GM12878 (cell line): ENCODE results near the gene CACNG5. TPM values are rescaled to one million over a fixed set of nuclear protein-coding genes. Genes with fewer than 3 reads are reported as not detected.

Experiments used
- ATAC-seq: fragments of 200-7000 bp; cut with Tn5 transposase; 3 replicates; pipeline ENCODE4 v1.9.1; 2020; ENCODE audit warnings: mild to moderate bottlenecking, moderate library complexity
- Bru-seq: library from RNA; stranded (reverse); fragments of 400-500 nt; gene quantifications from one replicate; lab custom pipeline; 2021; lab: Mats Ljungman, UMichigan
- BruChase-seq, 2 experiments: library from RNA; stranded (reverse); fragments of 400-500 nt; gene quantifications; one replicate each; lab custom pipeline; 2021; lab: Mats Ljungman, UMichigan
- BruUV-seq: library from RNA; stranded (reverse); fragments of 400-500 nt; replicated peaks from 2 replicates; lab custom pipeline; 2021; lab: Mats Ljungman, UMichigan
- CTCF ChIA-PET: fragments of 300-600 bp; sonication (Branson Sonifier 250); formaldehyde crosslinking; extraction: SDS; loops from one replicate; lab custom pipeline; 2021; ENCODE audit warnings: inconsistent platforms; lab: Yijun Ruan, JAX
- POLR2A ChIA-PET: fragments of 350-600 bp; formaldehyde crosslinking; extraction: SDS; loops from one replicate; lab custom pipeline; 2021; ENCODE audit warnings: inconsistent platforms; lab: Charles Lee
- RAD21 ChIA-PET: fragments of 300-600 bp; sonication (Branson Sonifier 250); formaldehyde crosslinking; loops from one replicate; lab custom pipeline; 2023; ENCODE audit warnings: antibody characterized with exemption; ENCODE audit not compliant: unreplicated experiment; lab: Charles Lee
- SMC1A ChIA-PET: fragments of 300-600 bp; sonication (Branson Sonifier 250); formaldehyde crosslinking; loops from one replicate; lab custom pipeline; 2023; ENCODE audit not compliant: unreplicated experiment, uncharacterized antibody; lab: Charles Lee
- DNase-seq: peaks from one replicate; pipeline ENCODE4 v3.0.0-alpha.2; 2011; ENCODE audit warnings: low read depth, low spot score
- FAIRE-seq: peaks from 3 replicates; lab custom pipeline; 2011; peaks lifted over from hg19 to GRCh38; lab: Jason Lieb, UNC
- H2AFZ ChIP-seq: 2 replicates; pipeline ENCODE4 v1.6.0; 2011; ENCODE audit warnings: low read depth, low read length, control low read depth; ENCODE audit not compliant: control insufficient read depth
- H3K27ac ChIP-seq: 2 replicates; pipeline ENCODE4 v1.5.1; 2011; ENCODE audit warnings: control low read depth; ENCODE audit not compliant: control insufficient read depth, insufficient read depth
- H3K27me3 ChIP-seq, 2 experiments: replicated peaks in 1 of 2; 2 replicates each; pipeline versions ENCODE4 v1.6.0 to v1.6.1; 2011; ENCODE audit warnings: low read length in 1 of 2; ENCODE audit not compliant: control insufficient read depth in 2 of 2, insufficient read depth in 2 of 2
- H3K36me3 ChIP-seq, 2 experiments: 2 replicates each; pipeline ENCODE4 v1.5.1; 2011; ENCODE audit warnings: low read length in 1 of 2; ENCODE audit not compliant: control insufficient read depth in 2 of 2, insufficient read depth in 2 of 2
- H3K4me1 ChIP-seq: 2 replicates; pipeline ENCODE4 v1.6.1; 2011; ENCODE audit warnings: mild to moderate bottlenecking, low read length, moderate library complexity, mixed read lengths; ENCODE audit not compliant: control insufficient read depth, insufficient read depth
- H3K4me2 ChIP-seq: 2 replicates; pipeline ENCODE4 v1.6.0; 2011; ENCODE audit warnings: control low read depth; ENCODE audit not compliant: control insufficient read depth, insufficient read depth
- H3K4me3 ChIP-seq: fragments of 200-600 bp; sonication (generic); 2 replicates; pipeline ENCODE4 v1.5.1; 2016
- H3K79me2 ChIP-seq: 2 replicates; pipeline ENCODE4 v1.6.0; 2011; ENCODE audit warnings: low read length; ENCODE audit not compliant: control insufficient read depth, insufficient read depth
- H3K9ac ChIP-seq: 2 replicates; pipeline ENCODE4 v1.8.0; 2011; ENCODE audit warnings: low read length, control low read depth, mixed read lengths; ENCODE audit not compliant: control insufficient read depth, insufficient read depth
- H3K9me3 ChIP-seq: replicated peaks from 3 replicates; pipeline ENCODE4 v1.5.1; 2011; ENCODE audit warnings: mild to moderate bottlenecking, low read length; ENCODE audit not compliant: control insufficient read depth, insufficient read depth
- H4K20me1 ChIP-seq: 2 replicates; pipeline ENCODE4 v1.6.0; 2011; ENCODE audit not compliant: control insufficient read depth, insufficient read depth
- ASH2L ChIP-seq: fragments of 300-600, 200-600 bp; sonication (generic); IDR thresholded peaks from 2 replicates; pipeline ENCODE4 v1.6.1; 2017; ENCODE audit warnings: low read depth, mild to moderate bottlenecking, borderline replicate concordance
- CBX3 ChIP-seq: fragments of 200-600 bp; sonication (generic); IDR thresholded peaks from 2 replicates; pipeline ENCODE4 v1.6.1; 2016; ENCODE audit warnings: low read depth, borderline replicate concordance
- CHD1 ChIP-seq: IDR thresholded peaks from 2 replicates; pipeline ENCODE4 v1.6.1; 2012; ENCODE audit warnings: low read depth, low read length, improper control_type of control experiment
- KDM1A ChIP-seq: fragments of 200-600 bp; sonication (generic); IDR thresholded peaks from 2 replicates; pipeline ENCODE4 v1.6.1; 2016; ENCODE audit warnings: borderline replicate concordance
- KLF5 ChIP-seq: fragments of 450-650 bp; IDR thresholded peaks from 2 replicates; pipeline ENCODE4 v1.6.1; 2014; ENCODE audit warnings: mild to moderate bottlenecking; ENCODE audit not compliant: partially characterized antibody
- POLR2AphosphoS2 ChIP-seq: IDR thresholded peaks from 2 replicates; pipeline ENCODE4 v1.6.1; 2011; ENCODE audit warnings: low read depth, mild to moderate bottlenecking, low read length, improper control_type of control experiment, moderate library complexity
- SPI1 ChIP-seq: IDR thresholded peaks from 2 replicates; pipeline ENCODE4 v1.6.1; 2011; ENCODE audit warnings: low read depth, mild to moderate bottlenecking, low read length, moderate library complexity, borderline replicate concordance; ENCODE audit not compliant: insufficient read depth
- WGBS: methylation state at CpG from one replicate; pipeline ENCODE4 v1.1.6; 2016; ENCODE audit warnings: low lambda C conversion rate; ENCODE audit not compliant: insufficient replicate concordance, insufficient coverage; ENCODE audit errors: missing lambda C conversion rate; 5-methylcytosine and 5-hydroxymethylcytosine counted together
- in situ Hi-C: fragments of 300-500 bp; cut with MboI; formaldehyde crosslinking; loops from 9 replicates; pipeline ENCODE4 v1.14.3; 2018; ENCODE audit warnings: mixed read lengths
- intact Hi-C: fragments of 100-400 bp; cut with micrococcal nuclease; formaldehyde crosslinking; loops from one replicate; pipeline ENCODE4 v1.14.2; 2022; ENCODE audit not compliant: unreplicated experiment
- long read RNA-seq, 2 experiments: library from polyadenylated mRNA; unstranded; transcript quantifications; one replicate each; pipeline ENCODE4 v2.0.0, GENCODE V29; 2019 to 2020
- polyA minus RNA-seq, 3 experiments: library from RNA; depleted of rRNA, polyadenylated mRNA; stranded (reverse); fragments of >200 nt; gene quantifications; 2 replicates each; pipeline ENCODE4 v1.2.3, GENCODE V29; 2011
- polyA plus RNA-seq, 11 experiments: library from polyadenylated mRNA; depleted of rRNA in 4 of 11; unstranded in 6 of 11; stranded (reverse) in 5 of 11; fragments of >200 nt; fragmentation: Nextera tagmentation in 4 of 11; fragmentation: Illumina TruSeq in 1 of 11; extraction: Ambion mirVana in 4 of 11; extraction: Trizol in 1 of 11; gene quantifications; 1 replicate in 1 of 11; 2 replicates in 10 of 11; pipeline versions ENCODE4 v1.2.1 to v1.2.3, GENCODE V29; 2011 to 2016; ENCODE audit warnings: inconsistent platforms in 2 of 11, missing spikeins in 2 of 11, low read depth in 1 of 11
- total RNA-seq, 4 experiments: library from RNA; depleted of rRNA in 3 of 4; stranded (reverse); fragments of >200 nt in 3 of 4; fragmentation: Illumina TruSeq in 1 of 4; extraction: Trizol in 1 of 4; gene quantifications; 2 replicates each; pipeline versions ENCODE4 v1.2.1 to v1.2.3, GENCODE V29; 2013 to 2021
- TF ChIP-seq, protein P1 (sequence below): fragments of 450-650 bp; formaldehyde crosslinking; IDR thresholded peaks from 2 replicates; pipeline ENCODE4 v1.5.0; 2022; ENCODE audit warnings: mild to moderate bottlenecking, missing genetic modification characterization
- TF ChIP-seq, protein P2 (sequence below): fragments of 450-650 bp; IDR thresholded peaks from 2 replicates; pipeline ENCODE4 v1.6.1; 2017; ENCODE audit warnings: mild to moderate bottlenecking, moderate library complexity
- TF ChIP-seq, protein P3 (sequence below): fragments of 150-350 bp; IDR thresholded peaks from 2 replicates; pipeline ENCODE4 v1.6.1; 2014; ENCODE audit warnings: mild to moderate bottlenecking, low read depth, low read length

CACNG5 gene, protein sequence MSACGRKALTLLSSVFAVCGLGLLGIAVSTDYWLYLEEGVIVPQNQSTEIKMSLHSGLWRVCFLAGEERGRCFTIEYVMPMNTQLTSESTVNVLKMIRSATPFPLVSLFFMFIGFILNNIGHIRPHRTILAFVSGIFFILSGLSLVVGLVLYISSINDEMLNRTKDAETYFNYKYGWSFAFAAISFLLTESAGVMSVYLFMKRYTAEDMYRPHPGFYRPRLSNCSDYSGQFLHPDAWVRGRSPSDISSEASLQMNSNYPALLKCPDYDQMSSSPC
- not detected in 2 replicates for total RNA-seq (2013; cell fraction: nucleolus; rRNA removed)
- total RNA-seq (2014; rRNA removed) (not detected in 2 replicates), total RNA-seq (2014; rRNA removed; fragmentation: Illumina TruSeq; extraction: Trizol) (not detected in 2 replicates), total RNA-seq (2021) (not detected in 2 replicates), polyA plus RNA-seq (2011; rRNA removed) (not detected in 2 replicates), polyA plus RNA-seq (2014; fragmentation: Illumina TruSeq; extraction: Trizol) (not detected in 2 replicates), polyA plus RNA-seq (2014; fragmentation: Nextera tagmentation; extraction: Ambion mirVana) (not detected), polyA plus RNA-seq (2014; rRNA removed) (not detected in 2 replicates), polyA plus RNA-seq (2016; fragmentation: Nextera tagmentation; extraction: Ambion mirVana) (not detected), polyA minus RNA-seq (2011; rRNA and poly(A)+ RNA removed) (not detected in 2 replicates), Bru-seq, nascent RNA (percentile 2 among the genes with signal in this experiment), BruChase-seq, experiment 1, labeled RNA remaining after a 6-hour chase (percentile 2 among the genes with signal in this experiment), BruChase-seq, experiment 2, labeled RNA remaining after a 2-hour chase (not detected)
- not detected for polyA plus RNA-seq (2011; ENCODE audit: low read depth)
- polyA plus RNA-seq (2011; cell fraction: cytosol; rRNA removed) = not detected in 2 replicates
- 0.09 TPM in 1 of 2 replicates, not detected in the other for polyA plus RNA-seq (2011; cell fraction: nucleus; rRNA removed)
- polyA plus RNA-seq (2012) = not detected in 2 replicates
- polyA minus RNA-seq (2011; cell fraction: cytosol; rRNA and poly(A)+ RNA removed) = not detected in 2 replicates
- polyA minus RNA-seq (2011; cell fraction: nucleus; rRNA and poly(A)+ RNA removed) = not detected in 2 replicates
- long read RNA-seq, experiment 1 = 0 reads
- long read RNA-seq, experiment 2 = 0 reads

DNA sequence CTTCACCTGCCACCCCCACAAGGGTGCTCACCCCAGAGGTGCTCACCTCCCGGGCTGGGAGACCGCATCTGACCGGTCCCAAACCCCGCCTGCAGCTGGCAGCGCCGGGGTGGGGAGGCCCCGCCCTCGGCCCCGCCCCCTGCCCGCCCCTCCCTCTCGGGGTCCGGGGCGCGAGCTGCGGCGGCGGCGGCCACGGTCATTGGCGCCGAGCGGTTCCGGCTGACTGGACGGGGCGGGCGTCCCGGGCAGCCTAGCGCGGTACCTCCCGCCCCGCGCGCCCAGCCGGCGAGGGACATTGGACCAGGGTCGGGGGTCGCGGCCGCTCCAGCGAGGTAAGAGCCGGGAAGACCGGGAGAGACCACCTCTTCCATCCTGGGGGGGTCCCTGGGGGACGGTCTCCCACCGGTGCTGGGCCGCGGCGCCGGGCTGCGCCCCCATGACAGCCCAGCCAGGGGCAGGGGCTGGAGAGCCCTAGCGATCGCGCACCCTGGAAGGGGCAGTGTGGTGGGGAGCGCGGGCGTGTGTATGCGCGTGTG lies at the start of gene CACNG5:
Gene CACNG5, plus strand, starts transcription at position 199 of the 536 bp plus-strand sequence. CDS start 42,216 bp downstream, outside the sequence.
- Histone ChIP-seq H3K4me2 (no peak within 1 kb of the TSS), H2AFZ (no peak within 1 kb of the TSS), H4K20me1 (no peaks in the 10 kb centered on the region), H3K27ac (no peak within 1 kb of the TSS), H3K9ac (no peak within 1 kb of the TSS), H3K27me3 (no peaks in the 10 kb centered on the region; a peak in 2 of 4 replicates), H3K79me2 (no peaks in the 10 kb centered on the region), H3K36me3 (no peaks in the 10 kb centered on the region), H3K4me3 (no peak within 1 kb of the TSS), H3K4me1 (no peaks in the 10 kb centered on the region), H3K9me3 (no peaks in the 10 kb centered on the region)
- in situ Hi-C loops = no loop called here
- ATAC-seq (peak; percentile 51), FAIRE-seq (no peak), DNase-seq (no peak)
- RAD21 ChIA-PET = no interaction called here
- no TSS peak for BruUV-seq
- 43% methylated on average over 16 of the region's 57 CpGs for WGBS
- CTCF ChIA-PET = no interaction called here
- intact Hi-C loops = no loop called here
- POLR2A ChIA-PET = no interaction called here
- SMC1A ChIA-PET = no interaction called here
- no peak for TF ChIP-seq SPI1
- no peak for TF ChIP-seq KLF5
- no peak for TF ChIP-seq KDM1A
- no peak for TF ChIP-seq POLR2AphosphoS2
- TF ChIP-seq, protein P1, sequence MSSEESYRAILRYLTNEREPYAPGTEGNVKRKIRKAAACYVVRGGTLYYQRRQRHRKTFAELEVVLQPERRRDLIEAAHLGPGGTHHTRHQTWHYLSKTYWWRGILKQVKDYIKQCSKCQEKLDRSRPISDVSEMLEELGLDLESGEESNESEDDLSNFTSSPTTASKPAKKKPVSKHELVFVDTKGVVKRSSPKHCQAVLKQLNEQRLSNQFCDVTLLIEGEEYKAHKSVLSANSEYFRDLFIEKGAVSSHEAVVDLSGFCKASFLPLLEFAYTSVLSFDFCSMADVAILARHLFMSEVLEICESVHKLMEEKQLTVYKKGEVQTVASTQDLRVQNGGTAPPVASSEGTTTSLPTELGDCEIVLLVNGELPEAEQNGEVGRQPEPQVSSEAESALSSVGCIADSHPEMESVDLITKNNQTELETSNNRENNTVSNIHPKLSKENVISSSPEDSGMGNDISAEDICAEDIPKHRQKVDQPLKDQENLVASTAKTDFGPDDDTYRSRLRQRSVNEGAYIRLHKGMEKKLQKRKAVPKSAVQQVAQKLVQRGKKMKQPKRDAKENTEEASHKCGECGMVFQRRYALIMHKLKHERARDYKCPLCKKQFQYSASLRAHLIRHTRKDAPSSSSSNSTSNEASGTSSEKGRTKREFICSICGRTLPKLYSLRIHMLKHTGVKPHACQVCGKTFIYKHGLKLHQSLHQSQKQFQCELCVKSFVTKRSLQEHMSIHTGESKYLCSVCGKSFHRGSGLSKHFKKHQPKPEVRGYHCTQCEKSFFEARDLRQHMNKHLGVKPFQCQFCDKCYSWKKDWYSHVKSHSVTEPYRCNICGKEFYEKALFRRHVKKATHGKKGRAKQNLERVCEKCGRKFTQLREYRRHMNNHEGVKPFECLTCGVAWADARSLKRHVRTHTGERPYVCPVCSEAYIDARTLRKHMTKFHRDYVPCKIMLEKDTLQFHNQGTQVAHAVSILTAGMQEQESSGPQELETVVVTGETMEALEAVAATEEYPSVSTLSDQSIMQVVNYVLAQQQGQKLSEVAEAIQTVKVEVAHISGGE = no peak
- TF ChIP-seq, protein P2, sequence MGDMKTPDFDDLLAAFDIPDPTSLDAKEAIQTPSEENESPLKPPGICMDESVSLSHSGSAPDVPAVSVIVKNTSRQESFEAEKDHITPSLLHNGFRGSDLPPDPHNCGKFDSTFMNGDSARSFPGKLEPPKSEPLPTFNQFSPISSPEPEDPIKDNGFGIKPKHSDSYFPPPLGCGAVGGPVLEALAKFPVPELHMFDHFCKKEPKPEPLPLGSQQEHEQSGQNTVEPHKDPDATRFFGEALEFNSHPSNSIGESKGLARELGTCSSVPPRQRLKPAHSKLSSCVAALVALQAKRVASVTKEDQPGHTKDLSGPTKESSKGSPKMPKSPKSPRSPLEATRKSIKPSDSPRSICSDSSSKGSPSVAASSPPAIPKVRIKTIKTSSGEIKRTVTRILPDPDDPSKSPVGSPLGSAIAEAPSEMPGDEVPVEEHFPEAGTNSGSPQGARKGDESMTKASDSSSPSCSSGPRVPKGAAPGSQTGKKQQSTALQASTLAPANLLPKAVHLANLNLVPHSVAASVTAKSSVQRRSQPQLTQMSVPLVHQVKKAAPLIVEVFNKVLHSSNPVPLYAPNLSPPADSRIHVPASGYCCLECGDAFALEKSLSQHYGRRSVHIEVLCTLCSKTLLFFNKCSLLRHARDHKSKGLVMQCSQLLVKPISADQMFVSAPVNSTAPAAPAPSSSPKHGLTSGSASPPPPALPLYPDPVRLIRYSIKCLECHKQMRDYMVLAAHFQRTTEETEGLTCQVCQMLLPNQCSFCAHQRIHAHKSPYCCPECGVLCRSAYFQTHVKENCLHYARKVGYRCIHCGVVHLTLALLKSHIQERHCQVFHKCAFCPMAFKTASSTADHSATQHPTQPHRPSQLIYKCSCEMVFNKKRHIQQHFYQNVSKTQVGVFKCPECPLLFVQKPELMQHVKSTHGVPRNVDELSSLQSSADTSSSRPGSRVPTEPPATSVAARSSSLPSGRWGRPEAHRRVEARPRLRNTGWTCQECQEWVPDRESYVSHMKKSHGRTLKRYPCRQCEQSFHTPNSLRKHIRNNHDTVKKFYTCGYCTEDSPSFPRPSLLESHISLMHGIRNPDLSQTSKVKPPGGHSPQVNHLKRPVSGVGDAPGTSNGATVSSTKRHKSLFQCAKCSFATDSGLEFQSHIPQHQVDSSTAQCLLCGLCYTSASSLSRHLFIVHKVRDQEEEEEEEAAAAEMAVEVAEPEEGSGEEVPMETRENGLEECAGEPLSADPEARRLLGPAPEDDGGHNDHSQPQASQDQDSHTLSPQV = no peak
- no peak for TF ChIP-seq CHD1
- TF ChIP-seq ASH2L = no peak
- TF ChIP-seq, protein P3, sequence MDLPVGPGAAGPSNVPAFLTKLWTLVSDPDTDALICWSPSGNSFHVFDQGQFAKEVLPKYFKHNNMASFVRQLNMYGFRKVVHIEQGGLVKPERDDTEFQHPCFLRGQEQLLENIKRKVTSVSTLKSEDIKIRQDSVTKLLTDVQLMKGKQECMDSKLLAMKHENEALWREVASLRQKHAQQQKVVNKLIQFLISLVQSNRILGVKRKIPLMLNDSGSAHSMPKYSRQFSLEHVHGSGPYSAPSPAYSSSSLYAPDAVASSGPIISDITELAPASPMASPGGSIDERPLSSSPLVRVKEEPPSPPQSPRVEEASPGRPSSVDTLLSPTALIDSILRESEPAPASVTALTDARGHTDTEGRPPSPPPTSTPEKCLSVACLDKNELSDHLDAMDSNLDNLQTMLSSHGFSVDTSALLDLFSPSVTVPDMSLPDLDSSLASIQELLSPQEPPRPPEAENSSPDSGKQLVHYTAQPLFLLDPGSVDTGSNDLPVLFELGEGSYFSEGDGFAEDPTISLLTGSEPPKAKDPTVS = no peak
- no peak for TF ChIP-seq CBX3
